ENCODE data around the gene CRB3. TPM values are rescaled to one million over a fixed set of nuclear protein-coding genes. Genes with fewer than 3 reads are reported as not detected.
A peak's percentile ranks its signal among the peaks of the same experiment; 100 is the strongest.
"Not testable (repeated sequence)": the region's sequence is repeated elsewhere in the genome, so short reads cannot be mapped to it uniquely, and the experiment has no call there.

Gene CRB3
- polyA plus RNA-seq, 2 donors, result 50.8 to 87.6 TPM

DNA sequence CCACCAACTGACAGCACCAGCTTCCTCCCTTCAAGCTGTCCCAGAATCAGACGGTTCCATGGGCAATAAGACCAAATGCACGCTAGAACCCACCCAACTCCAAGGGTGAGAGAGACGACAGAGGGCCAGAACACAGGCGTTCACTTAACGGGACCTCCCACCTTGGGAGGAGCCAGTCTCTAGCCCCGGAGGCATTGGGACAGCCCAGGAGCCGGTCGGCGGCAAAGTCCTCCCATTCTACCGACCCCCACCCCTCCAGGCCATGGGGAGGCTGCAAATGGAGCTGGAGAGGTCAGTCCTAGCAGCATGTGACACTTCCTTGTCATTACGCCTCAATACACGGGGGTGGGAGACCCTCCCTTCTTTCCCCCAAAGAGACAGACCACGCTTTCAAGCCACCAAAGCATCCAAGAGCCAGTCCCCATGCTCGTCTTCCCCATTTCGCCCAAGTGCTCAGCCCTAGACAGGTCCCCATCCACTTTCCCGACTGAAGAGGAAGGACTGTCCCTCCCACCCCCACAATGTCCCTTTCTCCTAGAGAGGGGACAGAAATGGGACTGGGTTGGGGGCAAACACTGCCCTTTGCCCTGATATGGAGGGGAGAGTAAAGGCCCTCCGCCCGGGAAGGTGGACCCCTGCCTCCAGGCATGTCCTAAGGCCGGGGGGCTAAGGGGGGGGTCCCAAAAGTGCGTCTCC, 40.4 kb upstream of the CRB3 start:
- peak overlapping the region; percentile 74 to 95 for H3K4me3 ChIP-seq (ENCODE audit: low read depth in 1 of 2, low read length in 2 of 2)
- H3K9me3 ChIP-seq (ENCODE audit: control insufficient read depth in 2 of 2, insufficient read depth in 1 of 2, low read depth in 1 of 2, low read length in 1 of 2), result no peaks in the 10 kb centered on the region
- peak overlapping the region; percentile 67 to 79 for H3K27ac ChIP-seq (ENCODE audit: low read depth in 2 of 2, low read length in 1 of 2)
- H3K27me3 ChIP-seq (ENCODE audit: control insufficient read depth in 1 of 2, insufficient read depth in 2 of 2, low read length in 2 of 2), result no peaks in the 10 kb centered on the region
- H3K36me3 ChIP-seq (ENCODE audit: control insufficient read depth in 2 of 2, insufficient read depth in 2 of 2, low read length in 1 of 2), result peaks cover 15 to 29% of the 10 kb centered on the region in 2 donors
- WGBS, 2 donors, result 1% methylated on average over 19 to 20 of the region's 20 CpGs
- H3K4me1 ChIP-seq (ENCODE audit: control insufficient read depth in 2 of 2, insufficient read depth in 2 of 2, low read length in 1 of 2), result peaks cover 0 to 10% of the 10 kb centered on the region in 2 donors

DNA sequence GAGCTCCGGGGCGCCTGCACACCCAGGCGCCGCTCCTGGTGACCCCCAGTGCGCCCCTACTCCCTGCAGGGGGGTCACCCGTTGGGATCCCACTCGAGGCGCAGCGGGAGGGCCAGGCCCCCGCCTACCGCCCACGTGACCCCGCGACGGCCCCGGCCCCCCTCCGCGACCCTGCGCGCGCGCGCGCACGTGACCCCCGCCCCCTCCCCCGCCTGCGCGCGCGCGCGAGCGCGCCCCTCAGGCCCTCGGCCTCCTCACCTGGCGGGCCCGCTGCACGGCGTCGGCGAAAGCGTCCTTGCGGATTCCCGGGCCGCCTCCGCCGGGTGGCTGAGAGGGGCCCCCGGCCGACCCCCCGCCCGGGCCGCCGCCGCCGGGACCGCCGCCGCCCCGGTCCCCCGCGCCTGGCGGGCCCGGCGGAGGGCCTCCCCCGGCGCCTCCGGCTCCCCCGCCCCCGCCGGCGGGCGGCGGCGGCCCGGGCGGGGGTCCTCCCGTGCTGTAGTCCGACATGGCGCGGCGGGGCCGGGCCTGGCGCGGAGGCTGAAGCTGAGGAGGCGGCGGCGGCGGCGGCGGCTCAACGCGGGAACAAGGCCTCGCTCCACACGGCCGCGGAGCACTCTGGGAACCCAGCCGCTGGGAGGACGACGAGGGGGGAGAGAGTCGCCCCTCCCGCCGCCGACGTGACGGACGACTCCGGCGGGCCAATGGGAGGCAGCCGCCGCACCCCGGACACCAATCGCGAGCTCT, 39.7 kb upstream of the CRB3 start, which contains the start of gene KHSRP:
Gene KHSRP, minus strand, starts transcription at position 617 of the 744 bp plus-strand sequence. Its CDS starts 110 bp downstream, at position 507.
- Histone ChIP-seq H3K36me3 (ENCODE audit: control insufficient read depth in 2 of 2, insufficient read depth in 2 of 2, low read length in 1 of 2) (peaks cover 9 to 23% of the 10 kb centered on the region in 2 donors), H3K27me3 (ENCODE audit: control insufficient read depth in 1 of 2, insufficient read depth in 2 of 2, low read length in 2 of 2) (no peaks in the 10 kb centered on the region), H3K27ac (ENCODE audit: low read depth in 2 of 2, low read length in 1 of 2) (peak within 1 kb of the TSS; percentile 85 to 93), H3K4me1 (ENCODE audit: control insufficient read depth in 2 of 2, insufficient read depth in 2 of 2, low read length in 1 of 2) (peaks cover 0 to 10% of the 10 kb centered on the region in 2 donors), H3K9me3 (ENCODE audit: control insufficient read depth in 2 of 2, insufficient read depth in 1 of 2, low read depth in 1 of 2, low read length in 1 of 2) (no peaks in the 10 kb centered on the region), H3K4me3 (ENCODE audit: low read depth in 1 of 2, low read length in 2 of 2) (peak within 1 kb of the TSS; percentile 74 to 95)
- WGBS, 2 donors, result 1% methylated on average over 65 to 114 of the region's 114 CpGs

DNA sequence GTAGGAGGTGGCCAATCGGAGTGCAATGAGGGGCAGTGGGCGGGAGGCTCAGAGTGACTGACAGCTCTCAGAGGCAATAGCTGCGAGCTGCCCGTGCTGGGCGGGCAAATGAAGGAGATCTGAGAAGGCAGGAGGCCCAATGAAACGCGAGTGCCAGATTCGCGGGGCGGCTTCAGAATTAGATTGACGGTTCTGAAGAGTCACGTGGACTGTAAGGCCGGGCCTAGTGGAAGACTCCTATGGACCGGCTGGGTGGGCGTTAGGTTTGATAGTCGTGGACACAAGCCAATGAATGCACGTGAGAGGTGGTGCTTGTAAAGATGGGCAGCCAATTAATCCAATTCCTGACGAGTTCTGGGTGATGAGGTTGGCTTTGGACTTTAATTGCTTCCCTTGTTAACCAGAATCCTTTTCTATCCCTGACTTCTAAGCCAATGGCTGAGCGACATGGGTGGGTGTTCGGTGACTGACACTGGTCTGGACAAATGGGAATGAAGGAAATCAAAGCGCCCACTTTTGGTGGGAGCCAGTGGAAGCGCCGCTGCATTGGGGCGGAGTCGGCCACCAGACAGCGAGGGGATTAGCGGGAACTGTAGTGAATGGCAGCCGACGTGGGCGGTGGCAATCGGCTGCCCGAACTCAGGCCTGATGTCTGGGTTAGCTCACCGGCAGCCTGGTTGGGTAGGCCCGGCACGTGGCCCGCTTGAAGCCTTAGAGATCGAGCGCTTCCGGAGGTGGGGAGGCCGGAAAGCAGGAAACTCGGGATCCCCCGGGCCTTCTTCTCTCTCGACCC, 38.9 kb upstream of the CRB3 start:
- no peaks in the 10 kb centered on the region for H3K9me3 ChIP-seq (ENCODE audit: control insufficient read depth in 2 of 2, insufficient read depth in 1 of 2, low read depth in 1 of 2, low read length in 1 of 2)
- H3K36me3 ChIP-seq (ENCODE audit: control insufficient read depth in 2 of 2, insufficient read depth in 2 of 2, low read length in 1 of 2), result peaks cover 5 to 17% of the 10 kb centered on the region in 2 donors
- peak overlapping the region; percentile 5 to 30 for H3K4me3 ChIP-seq (ENCODE audit: low read depth in 1 of 2, low read length in 2 of 2)
- H3K27me3 ChIP-seq (ENCODE audit: control insufficient read depth in 1 of 2, insufficient read depth in 2 of 2, low read length in 2 of 2), result no peaks in the 10 kb centered on the region
- H3K27ac ChIP-seq (ENCODE audit: low read depth in 2 of 2, low read length in 1 of 2), result peak overlapping the region; percentile 85 to 93
- peaks cover 0 to 10% of the 10 kb centered on the region in 2 donors for H3K4me1 ChIP-seq (ENCODE audit: control insufficient read depth in 2 of 2, insufficient read depth in 2 of 2, low read length in 1 of 2)
- WGBS, 2 donors, result 7 to 9% methylated on average over 43 of the region's 43 CpGs

DNA sequence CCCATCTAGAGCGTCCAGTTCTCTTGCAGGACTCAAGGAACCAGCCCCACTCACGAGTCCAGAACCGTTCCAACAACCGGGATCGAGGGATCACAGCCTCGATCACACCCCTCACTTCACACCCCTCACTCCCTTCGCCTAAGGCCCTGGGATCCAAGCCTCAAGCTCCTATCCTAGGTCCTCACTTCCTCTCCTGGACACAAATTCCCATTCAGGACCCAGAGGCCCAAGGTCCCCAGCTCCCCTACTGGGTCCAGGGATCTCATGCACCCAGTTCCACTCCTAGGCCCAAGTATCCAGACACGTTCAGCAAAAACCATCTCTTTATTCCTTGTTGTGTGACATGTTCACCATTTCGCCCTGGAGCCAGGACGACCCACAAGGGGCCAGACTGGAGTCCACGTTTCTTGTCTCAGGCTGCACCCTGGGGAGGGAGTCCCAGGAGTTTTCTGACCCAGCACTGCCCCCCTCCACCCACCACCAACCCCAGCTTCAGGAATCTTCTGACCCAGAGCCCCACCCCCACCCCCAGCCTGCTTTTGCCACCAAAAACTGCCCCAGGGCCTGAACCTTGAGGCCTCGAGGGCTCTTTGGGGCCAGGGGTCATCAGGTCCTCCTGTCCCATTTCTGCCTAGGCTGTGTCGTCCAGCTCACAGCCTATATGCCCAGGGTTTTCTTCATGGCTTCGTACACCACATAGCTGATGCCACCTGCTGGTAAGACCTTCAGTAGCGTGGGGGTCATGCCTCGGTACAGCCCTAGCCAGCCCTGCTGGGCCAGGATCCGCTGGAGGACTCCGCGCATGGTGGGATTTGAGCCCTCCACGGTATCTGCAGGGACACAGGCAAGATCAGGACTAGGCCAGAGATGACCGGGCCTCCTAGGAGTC, 38.1 kb upstream of the CRB3 start:
- peak overlapping the region; percentile 85 to 93 for H3K27ac ChIP-seq (ENCODE audit: low read depth in 2 of 2, low read length in 1 of 2)
- WGBS, 2 donors, result 91 to 94% methylated on average over 21 of the region's 21 CpGs
- H3K4me1 ChIP-seq (ENCODE audit: control insufficient read depth in 2 of 2, insufficient read depth in 2 of 2, low read length in 1 of 2), result peaks cover 0 to 10% of the 10 kb centered on the region in 2 donors
- H3K36me3 ChIP-seq (ENCODE audit: control insufficient read depth in 2 of 2, insufficient read depth in 2 of 2, low read length in 1 of 2), result peaks cover 3 to 8% of the 10 kb centered on the region in 2 donors
- peak overlapping the region; percentile 5 to 30 for H3K4me3 ChIP-seq (ENCODE audit: low read depth in 1 of 2, low read length in 2 of 2)
- no peaks in the 10 kb centered on the region for H3K27me3 ChIP-seq (ENCODE audit: control insufficient read depth in 1 of 2, insufficient read depth in 2 of 2, low read length in 2 of 2)
- no peaks in the 10 kb centered on the region for H3K9me3 ChIP-seq (ENCODE audit: control insufficient read depth in 2 of 2, insufficient read depth in 1 of 2, low read depth in 1 of 2, low read length in 1 of 2)

DNA sequence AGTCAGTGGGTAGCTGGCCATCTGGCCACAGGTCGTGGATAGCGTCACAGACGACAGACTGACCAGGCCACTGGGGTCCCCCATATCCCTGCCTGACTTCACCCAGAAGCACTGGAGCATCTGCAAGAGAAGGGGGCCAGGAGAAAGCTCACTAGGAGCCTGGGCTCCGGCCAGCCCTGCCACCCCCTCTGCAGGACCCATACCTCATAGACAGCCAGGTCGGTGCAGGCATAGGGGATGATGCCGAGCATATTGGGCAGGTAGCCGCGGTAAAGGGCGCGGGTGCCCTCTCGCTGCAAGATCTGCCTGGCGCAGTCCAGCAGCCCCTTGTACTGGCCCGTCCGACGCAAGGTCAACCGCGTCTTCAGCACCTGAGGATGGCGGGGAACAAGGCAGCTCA, 36.9 kb upstream of the CRB3 start:
- Histone ChIP-seq H3K4me3 (ENCODE audit: low read depth in 1 of 2, low read length in 2 of 2) (no peak overlapping the region), H3K27ac (ENCODE audit: low read depth in 2 of 2, low read length in 1 of 2) (no peak overlapping the region), H3K27me3 (ENCODE audit: control insufficient read depth in 1 of 2, insufficient read depth in 2 of 2, low read length in 2 of 2) (no peaks in the 10 kb centered on the region), H3K4me1 (ENCODE audit: control insufficient read depth in 2 of 2, insufficient read depth in 2 of 2, low read length in 1 of 2) (peaks cover 0 to 10% of the 10 kb centered on the region in 2 donors), H3K9me3 (ENCODE audit: control insufficient read depth in 2 of 2, insufficient read depth in 1 of 2, low read depth in 1 of 2, low read length in 1 of 2) (no peaks in the 10 kb centered on the region), H3K36me3 (ENCODE audit: control insufficient read depth in 2 of 2, insufficient read depth in 2 of 2, low read length in 1 of 2) (no peaks in the 10 kb centered on the region)
- 94 to 95% methylated on average over 18 of the region's 18 CpGs for WGBS, 2 donors

DNA sequence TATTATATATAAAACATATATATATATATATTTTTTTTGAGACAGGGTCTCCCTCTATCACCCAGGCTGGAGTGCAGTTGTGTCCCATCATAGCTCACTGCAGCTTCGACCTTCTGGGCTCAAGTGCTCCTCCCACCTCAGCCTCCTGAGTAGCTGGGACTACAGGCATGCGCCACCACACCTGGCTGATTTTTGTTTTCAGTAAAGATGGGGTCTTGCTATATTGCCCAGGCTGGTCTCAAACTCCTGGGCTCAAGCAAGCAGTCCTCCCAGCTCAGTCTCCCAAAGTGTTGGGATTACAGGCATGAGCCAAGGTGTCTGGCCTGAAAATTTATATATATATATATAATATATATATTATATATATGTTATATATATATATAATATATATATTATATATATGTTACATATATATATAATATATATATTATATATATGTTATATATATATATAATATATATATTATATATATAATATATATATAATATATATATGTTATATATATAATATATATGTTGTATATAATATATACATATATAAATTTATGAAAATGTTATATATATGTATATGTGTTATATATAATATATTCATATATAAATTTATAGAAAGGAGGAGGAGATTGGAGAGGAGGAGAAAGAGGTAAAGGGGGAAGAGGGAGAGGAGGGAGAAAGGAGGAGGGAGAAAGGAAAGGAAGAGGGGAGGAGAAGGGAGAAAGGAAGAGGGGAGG, 35.2 kb upstream of the CRB3 start:
- not testable (repeated sequence) for H3K36me3 ChIP-seq (ENCODE audit: control insufficient read depth in 2 of 2, insufficient read depth in 2 of 2, low read length in 1 of 2); H3K4me1 ChIP-seq (ENCODE audit: control insufficient read depth in 2 of 2, insufficient read depth in 2 of 2, low read length in 1 of 2); H3K27ac ChIP-seq (ENCODE audit: low read depth in 2 of 2, low read length in 1 of 2); H3K4me3 ChIP-seq (ENCODE audit: low read depth in 1 of 2, low read length in 2 of 2); H3K27me3 ChIP-seq (ENCODE audit: control insufficient read depth in 1 of 2, insufficient read depth in 2 of 2, low read length in 2 of 2); H3K9me3 ChIP-seq (ENCODE audit: control insufficient read depth in 2 of 2, insufficient read depth in 1 of 2, low read depth in 1 of 2, low read length in 1 of 2)
- 88 to 90% methylated on average over 2 of the region's 2 CpGs for WGBS, 2 donors

DNA sequence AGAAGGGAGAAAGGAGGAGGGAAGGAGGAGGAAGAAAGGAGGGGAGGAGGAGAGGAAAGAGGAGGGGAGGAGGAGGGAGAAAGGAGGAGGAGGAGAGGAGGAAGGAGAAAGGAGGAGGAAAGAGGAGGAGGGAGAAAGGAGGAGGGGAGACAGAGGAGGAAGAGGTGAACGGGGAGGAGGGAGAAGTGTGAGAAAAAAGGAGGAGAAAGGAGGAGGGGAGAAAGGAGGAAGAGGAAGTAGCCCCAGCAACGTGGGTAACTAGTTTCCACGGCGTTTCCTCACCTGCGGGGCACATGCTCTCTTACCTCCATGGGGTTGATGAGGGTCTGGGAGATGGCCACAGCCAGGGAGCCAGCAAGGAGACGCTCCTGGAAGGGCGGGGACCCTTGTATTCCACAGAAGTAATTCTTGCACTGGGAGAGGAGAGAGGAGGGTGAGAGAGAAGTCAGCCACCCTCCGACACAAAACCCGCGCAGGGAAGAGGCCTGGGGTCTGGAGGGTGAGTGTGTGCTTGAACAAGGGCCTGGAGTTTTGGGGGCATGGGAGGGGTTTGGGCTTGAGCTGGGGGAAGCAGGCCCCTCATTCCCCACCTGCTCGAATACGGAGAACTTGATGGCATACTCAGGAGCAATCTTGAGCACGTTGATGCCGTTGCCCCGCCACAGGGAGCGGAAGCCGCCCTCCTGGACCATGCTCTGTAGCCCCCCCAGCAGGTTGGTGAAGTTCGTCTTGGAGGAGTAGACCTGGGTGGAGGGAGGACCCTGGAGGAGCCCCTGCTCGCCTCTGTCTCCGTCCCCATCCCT, 34.5 kb upstream of the CRB3 start:
- WGBS, 2 donors, result 66 to 67% methylated on average over 20 of the region's 20 CpGs
- no peaks in the 10 kb centered on the region for H3K9me3 ChIP-seq (ENCODE audit: control insufficient read depth in 2 of 2, insufficient read depth in 1 of 2, low read depth in 1 of 2, low read length in 1 of 2)
- peaks cover 0 to 3% of the 10 kb centered on the region in 2 donors for H3K4me1 ChIP-seq (ENCODE audit: control insufficient read depth in 2 of 2, insufficient read depth in 2 of 2, low read length in 1 of 2)
- H3K27me3 ChIP-seq (ENCODE audit: control insufficient read depth in 1 of 2, insufficient read depth in 2 of 2, low read length in 2 of 2), result no peaks in the 10 kb centered on the region
- no peak overlapping the region for H3K27ac ChIP-seq (ENCODE audit: low read depth in 2 of 2, low read length in 1 of 2)
- no peak overlapping the region for H3K4me3 ChIP-seq (ENCODE audit: low read depth in 1 of 2, low read length in 2 of 2)
- no peaks in the 10 kb centered on the region for H3K36me3 ChIP-seq (ENCODE audit: control insufficient read depth in 2 of 2, insufficient read depth in 2 of 2, low read length in 1 of 2)

DNA sequence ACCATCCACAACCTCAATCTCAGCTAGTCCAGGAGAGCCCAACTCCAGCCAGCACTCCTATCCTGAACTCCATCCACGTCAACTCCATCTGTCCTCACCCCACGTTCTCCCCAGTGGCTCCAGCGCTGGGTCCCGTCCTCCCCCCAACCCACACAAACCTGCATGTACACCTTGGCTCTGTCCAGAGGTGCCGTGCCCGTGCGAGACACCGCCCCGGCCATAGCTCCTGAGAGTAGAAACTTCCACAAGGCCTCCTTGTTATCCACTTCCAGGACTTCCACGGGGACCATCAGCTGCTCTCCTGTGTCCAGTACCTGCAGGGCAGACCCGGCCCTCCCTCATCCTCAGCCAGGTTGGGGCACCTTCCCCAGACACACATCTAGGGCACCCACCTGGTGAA, 32.2 kb upstream of the CRB3 start:
- H3K4me1 ChIP-seq (ENCODE audit: control insufficient read depth in 2 of 2, insufficient read depth in 2 of 2, low read length in 1 of 2), result no peaks in the 10 kb centered on the region
- no peaks in the 10 kb centered on the region for H3K9me3 ChIP-seq (ENCODE audit: control insufficient read depth in 2 of 2, insufficient read depth in 1 of 2, low read depth in 1 of 2, low read length in 1 of 2)
- no peak overlapping the region for H3K27ac ChIP-seq (ENCODE audit: low read depth in 2 of 2, low read length in 1 of 2)
- 93 to 94% methylated on average over 11 of the region's 11 CpGs for WGBS, 2 donors
- H3K27me3 ChIP-seq (ENCODE audit: control insufficient read depth in 1 of 2, insufficient read depth in 2 of 2, low read length in 2 of 2), result no peaks in the 10 kb centered on the region
- H3K4me3 ChIP-seq (ENCODE audit: low read depth in 1 of 2, low read length in 2 of 2), result no peak overlapping the region
- H3K36me3 ChIP-seq (ENCODE audit: control insufficient read depth in 2 of 2, insufficient read depth in 2 of 2, low read length in 1 of 2), result no peaks in the 10 kb centered on the region
